Measurements from ENCODE around the gene GIMD1. TPM values are rescaled to one million over a fixed set of nuclear protein-coding genes. Genes with fewer than 3 reads are reported as not detected.
A peak's percentile ranks its signal among the peaks of the same experiment; 100 is the strongest.
"Not testable (repeated sequence)": the region's sequence is repeated elsewhere in the genome, so short reads cannot be mapped to it uniquely, and the experiment has no call there.

GIMD1 gene
- total RNA-seq, 1 experiment from 2014 or later: not detected

- DNase-seq: no peak
- H3K9me3 ChIP-seq: no peaks in the 10 kb centered on the region
- no peak overlapping the region for H3K4me3 ChIP-seq
- H3K27me3 ChIP-seq: no peaks in the 10 kb centered on the region
- H3K36me3 ChIP-seq: peaks cover 47% of the 10 kb centered on the region
Observed at GRCh38 chr4:106325800-106326199, 42.8 kb downstream of the GIMD1 start.

GRCh38 chr4:106323119-106323518, 45.5 kb downstream of the GIMD1 start:
- Histone ChIP-seq H3K4me3 (no peak overlapping the region), H3K9me3 (no peaks in the 10 kb centered on the region), H3K36me3 (peaks cover 27% of the 10 kb centered on the region), H3K27me3 (no peaks in the 10 kb centered on the region)
- DNase-seq: no peak

GRCh38 chr4:106321814-106322213, 46.8 kb downstream of the GIMD1 start:
- not testable (repeated sequence) for H3K27me3 ChIP-seq, H3K9me3 ChIP-seq, DNase-seq, H3K4me3 ChIP-seq
- peaks cover 15% of the 10 kb centered on the region for H3K36me3 ChIP-seq

- H3K9me3 ChIP-seq, DNase-seq, H3K4me3 ChIP-seq, H3K27me3 ChIP-seq: not testable (repeated sequence)
- peaks cover 11% of the 10 kb centered on the region for H3K36me3 ChIP-seq
Observed at GRCh38 chr4:106321168-106321567, 47.4 kb downstream of the GIMD1 start.

- H3K27me3 ChIP-seq: no peaks in the 10 kb centered on the region
- no peaks in the 10 kb centered on the region for H3K9me3 ChIP-seq
- H3K4me3 ChIP-seq: no peak overlapping the region
- peaks cover 4% of the 10 kb centered on the region for H3K36me3 ChIP-seq
- no peak for DNase-seq
Observed at GRCh38 chr4:106320235-106320634, 48.3 kb downstream of the GIMD1 start.

- Histone ChIP-seq H3K9me3 (no peaks in the 10 kb centered on the region), H3K36me3 (no peaks in the 10 kb centered on the region; the same call in 1 of the 2 replicates), H3K4me3 (no peak overlapping the region), H3K27me3 (no peaks in the 10 kb centered on the region)
- DNase-seq: no peak
Observed at GRCh38 chr4:106318511-106318910, 50.1 kb downstream of the GIMD1 start.

- no peak for DNase-seq
- no peaks in the 10 kb centered on the region; the same call in 1 of the 2 replicates for H3K36me3 ChIP-seq
- H3K27me3 ChIP-seq: no peaks in the 10 kb centered on the region
- H3K4me3 ChIP-seq: peak overlapping the region; percentile 88
- H3K9me3 ChIP-seq: no peaks in the 10 kb centered on the region
Observed at GRCh38 chr4:106317815-106318214, 50.8 kb downstream of the GIMD1 start.

- no peak for DNase-seq
- Histone ChIP-seq H3K27me3 (no peaks in the 10 kb centered on the region), H3K36me3 (no peaks in the 10 kb centered on the region; the same call in 1 of the 2 replicates), H3K9me3 (no peaks in the 10 kb centered on the region), H3K4me3 (peak overlapping the region; percentile 88)
Observed at GRCh38 chr4:106316773-106317409, 51.7 kb downstream of the GIMD1 start.

GRCh38 chr4:106315968-106316772, 52.4 kb downstream of the GIMD1 start, which contains the start of the genes AIMP1 and TBCK:
TSS of gene AIMP1 (plus strand) at chr4:106316550. CDS start at chr4:106325010, 8,460 bp downstream.
TSS of gene TBCK (minus strand) at chr4:106316209. CDS start at chr4:106308960, 7,249 bp downstream.
- Histone ChIP-seq H3K4me3 (peak within 1 kb of the TSS; percentile 88), H3K36me3 (no peaks in the 10 kb centered on the region; the same call in 1 of the 2 replicates), H3K27me3 (no peaks in the 10 kb centered on the region), H3K9me3 (no peaks in the 10 kb centered on the region)
- DNase-seq: peak; percentile 80

GRCh38 chr4:106315476-106315967, 53.1 kb downstream of the GIMD1 start:
- Histone ChIP-seq H3K9me3 (no peaks in the 10 kb centered on the region), H3K4me3 (peak overlapping the region; percentile 88), H3K36me3 (no peaks in the 10 kb centered on the region; the same call in 1 of the 2 replicates), H3K27me3 (no peaks in the 10 kb centered on the region)
- no peak for DNase-seq

- Histone ChIP-seq H3K36me3 (no peaks in the 10 kb centered on the region), H3K27me3 (no peaks in the 10 kb centered on the region), H3K4me3 (peak overlapping the region; percentile 88), H3K9me3 (no peaks in the 10 kb centered on the region)
- DNase-seq: no peak
Observed at GRCh38 chr4:106314960-106315359, 53.6 kb downstream of the GIMD1 start.

- no peaks in the 10 kb centered on the region for H3K9me3 ChIP-seq
- H3K36me3 ChIP-seq: no peaks in the 10 kb centered on the region; the same call in 1 of the 2 replicates
- no peak for DNase-seq
- H3K4me3 ChIP-seq: no peak overlapping the region
- no peaks in the 10 kb centered on the region for H3K27me3 ChIP-seq
Observed at GRCh38 chr4:106312997-106313522, 55.5 kb downstream of the GIMD1 start.

- Histone ChIP-seq H3K4me3 (no peak overlapping the region), H3K27me3 (no peaks in the 10 kb centered on the region), H3K36me3 (no peaks in the 10 kb centered on the region; the same call in 1 of the 2 replicates), H3K9me3 (no peaks in the 10 kb centered on the region)
- DNase-seq: no peak
Observed at GRCh38 chr4:106312377-106312776, 56.2 kb downstream of the GIMD1 start.

Other genes starting within 250 kb of the GIMD1 start
- 9.2 and 12.1 TPM in 2 replicates for gene TBCK, start 52.6 kb downstream of the GIMD1 start, total RNA-seq (2014; rRNA removed; shearing (Covaris generic); ENCODE audit: low replicate concordance)
- 31.8 and 51.5 TPM in 2 replicates for gene AIMP1, start 52.2 kb downstream of the GIMD1 start, total RNA-seq (2014; rRNA removed; shearing (Covaris generic); ENCODE audit: low replicate concordance)